ENCODE results near the gene KCNG3. TPM values are rescaled to one million over a fixed set of nuclear protein-coding genes. Genes with fewer than 3 reads are reported as not detected.

Gene KCNG3
- total RNA-seq, 1 experiment from 2014 or later = 1.5 TPM

DNA sequence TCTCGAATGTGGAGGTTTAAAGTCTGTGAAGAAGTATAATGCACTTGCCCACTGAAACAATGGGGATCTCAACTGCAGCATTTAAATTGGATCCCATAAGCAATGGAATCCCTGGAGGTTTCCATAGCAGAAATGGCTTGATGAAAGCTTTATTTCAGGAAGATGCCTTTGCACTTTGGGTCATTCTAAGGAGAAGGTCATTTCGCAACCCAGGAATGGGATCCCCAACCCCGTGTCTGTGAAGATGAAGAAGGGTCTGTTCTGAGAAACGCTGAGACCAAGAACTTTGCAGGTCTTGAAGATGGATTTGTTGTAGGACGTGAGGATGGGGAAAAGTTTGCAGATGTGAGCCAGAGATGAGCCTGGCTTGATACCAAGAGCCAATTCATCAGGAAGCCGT is 1.8 kb upstream of the KCNG3 start:
- intact Hi-C loops (cut with micrococcal nuclease) = loop anchor here (1.0 to 10.0 kb wide), 2 partner anchors 168 to 279 kb away; no protein-coding TSS in a partner anchor
- Histone ChIP-seq H3K9me3 (ENCODE audit: control insufficient read depth in 1 of 2, insufficient read depth in 1 of 2, low read depth in 1 of 2, low read length in 2 of 2) (no peaks in the 10 kb centered on the region), H2AFZ (ENCODE audit: low read depth, low read length, poor library complexity, severe bottlenecking) (peak overlapping the region; percentile 59), H4K20me1 (ENCODE audit: insufficient read depth) (no peaks in the 10 kb centered on the region), H3K27ac (ENCODE audit: low read depth, low read length) (no peak overlapping the region), H3K27me3 (ENCODE audit: insufficient read depth, low read length) (no peaks in the 10 kb centered on the region), H3K9ac (ENCODE audit: low read length) (0 out of 2 replicates have a peak overlapping the region, but pooled peaks have one; percentile 16), H3K4me3 (replicated peaks in 1 of 2; ENCODE audit: low read depth in 1 of 2, low read length in 2 of 2) (peak overlapping the region in 1 of 2 experiments; percentile 68; a peak in 1 of 4 replicates), H3K4me2 (ENCODE audit: low read length) (peak overlapping the region; percentile 100), H3K36me3 (ENCODE audit: control insufficient read depth in 1 of 2, insufficient read depth in 2 of 2, low read length in 2 of 2) (no peaks in the 10 kb centered on the region), H3K4me1 (ENCODE audit: control insufficient read depth in 1 of 2, insufficient read depth in 2 of 2, low read length in 2 of 2) (peaks cover 0 to 21% of the 10 kb centered on the region in 2 experiments; a peak in 3 of 4 replicates), H3K79me2 (ENCODE audit: insufficient read depth, low read length) (no peaks in the 10 kb centered on the region), H3K9me2 (ENCODE audit: insufficient read depth) (no peaks in the 10 kb centered on the region)
- ATAC-seq (no peak), DNase-seq (ENCODE audit: low read depth, low spot score) (no peak)
- RAD21 ChIA-PET (ENCODE audit: low non-redundant PET in 1 of 2, low total read pairs in 2 of 2, uncharacterized antibody in 2 of 2, unreplicated experiment in 2 of 2) = no interaction called here
- CTCF ChIA-PET = no interaction called here
- TF ChIP-seq EZH2phosphoT487 (IDR thresholded peaks at IDR 0.05; ENCODE audit: borderline replicate concordance) (no peak), JUND (IDR thresholded peaks at IDR 0.05) (no peak), FOSL1 (IDR thresholded peaks at IDR 0.05; ENCODE audit: low read depth) (no peak), ELF1 (IDR thresholded peaks at IDR 0.05; ENCODE audit: borderline replicate concordance, low read depth) (no peak), YY1 (IDR thresholded peaks at IDR 0.05; ENCODE audit: extremely low read depth, insufficient replicate concordance, low read depth, low read length) (no peak), EGR1 (IDR thresholded peaks at IDR 0.05; ENCODE audit: low read depth) (no peak), SIN3A (IDR thresholded peaks at IDR 0.05; ENCODE audit: low read depth) (no peak), CBX3 (IDR thresholded peaks at IDR 0.05; ENCODE audit: low read depth) (no peak), POLR2A (IDR thresholded peaks at IDR 0.05; ENCODE audit: borderline replicate concordance, extremely low read depth, insufficient read depth, insufficient read length) (no peak), SRF (IDR thresholded peaks at IDR 0.05; ENCODE audit: low read depth) (no peak), ZNF274 (IDR thresholded peaks at IDR 0.05; ENCODE audit: low read depth, low read length) (no peak), EZH2 (IDR thresholded peaks at IDR 0.05) (no peak), TCF7L2 (IDR thresholded peaks at IDR 0.05; ENCODE audit: borderline replicate concordance, extremely low read depth, insufficient read depth, insufficient read length) (no peak), POLR2AphosphoS5 (IDR thresholded peaks at IDR 0.05; ENCODE audit: low read depth, low read length) (no peak), ZFX (IDR thresholded peaks at IDR 0.05) (no peak)
- TF ChIP-seq, protein P1, sequence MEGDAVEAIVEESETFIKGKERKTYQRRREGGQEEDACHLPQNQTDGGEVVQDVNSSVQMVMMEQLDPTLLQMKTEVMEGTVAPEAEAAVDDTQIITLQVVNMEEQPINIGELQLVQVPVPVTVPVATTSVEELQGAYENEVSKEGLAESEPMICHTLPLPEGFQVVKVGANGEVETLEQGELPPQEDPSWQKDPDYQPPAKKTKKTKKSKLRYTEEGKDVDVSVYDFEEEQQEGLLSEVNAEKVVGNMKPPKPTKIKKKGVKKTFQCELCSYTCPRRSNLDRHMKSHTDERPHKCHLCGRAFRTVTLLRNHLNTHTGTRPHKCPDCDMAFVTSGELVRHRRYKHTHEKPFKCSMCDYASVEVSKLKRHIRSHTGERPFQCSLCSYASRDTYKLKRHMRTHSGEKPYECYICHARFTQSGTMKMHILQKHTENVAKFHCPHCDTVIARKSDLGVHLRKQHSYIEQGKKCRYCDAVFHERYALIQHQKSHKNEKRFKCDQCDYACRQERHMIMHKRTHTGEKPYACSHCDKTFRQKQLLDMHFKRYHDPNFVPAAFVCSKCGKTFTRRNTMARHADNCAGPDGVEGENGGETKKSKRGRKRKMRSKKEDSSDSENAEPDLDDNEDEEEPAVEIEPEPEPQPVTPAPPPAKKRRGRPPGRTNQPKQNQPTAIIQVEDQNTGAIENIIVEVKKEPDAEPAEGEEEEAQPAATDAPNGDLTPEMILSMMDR (IDR thresholded peaks at IDR 0.05 in 2 of 3, conservative IDR thresholded peaks at IDR 0.05 in 1 of 3; ENCODE audit: borderline replicate concordance in 1 of 3, insufficient read depth in 1 of 3, low read depth in 2 of 3, low read length in 2 of 3) = no peak
- TF ChIP-seq, protein P2, sequence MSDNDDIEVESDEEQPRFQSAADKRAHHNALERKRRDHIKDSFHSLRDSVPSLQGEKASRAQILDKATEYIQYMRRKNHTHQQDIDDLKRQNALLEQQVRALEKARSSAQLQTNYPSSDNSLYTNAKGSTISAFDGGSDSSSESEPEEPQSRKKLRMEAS (IDR thresholded peaks at IDR 0.05) = no peak
- TF ChIP-seq, protein P3, sequence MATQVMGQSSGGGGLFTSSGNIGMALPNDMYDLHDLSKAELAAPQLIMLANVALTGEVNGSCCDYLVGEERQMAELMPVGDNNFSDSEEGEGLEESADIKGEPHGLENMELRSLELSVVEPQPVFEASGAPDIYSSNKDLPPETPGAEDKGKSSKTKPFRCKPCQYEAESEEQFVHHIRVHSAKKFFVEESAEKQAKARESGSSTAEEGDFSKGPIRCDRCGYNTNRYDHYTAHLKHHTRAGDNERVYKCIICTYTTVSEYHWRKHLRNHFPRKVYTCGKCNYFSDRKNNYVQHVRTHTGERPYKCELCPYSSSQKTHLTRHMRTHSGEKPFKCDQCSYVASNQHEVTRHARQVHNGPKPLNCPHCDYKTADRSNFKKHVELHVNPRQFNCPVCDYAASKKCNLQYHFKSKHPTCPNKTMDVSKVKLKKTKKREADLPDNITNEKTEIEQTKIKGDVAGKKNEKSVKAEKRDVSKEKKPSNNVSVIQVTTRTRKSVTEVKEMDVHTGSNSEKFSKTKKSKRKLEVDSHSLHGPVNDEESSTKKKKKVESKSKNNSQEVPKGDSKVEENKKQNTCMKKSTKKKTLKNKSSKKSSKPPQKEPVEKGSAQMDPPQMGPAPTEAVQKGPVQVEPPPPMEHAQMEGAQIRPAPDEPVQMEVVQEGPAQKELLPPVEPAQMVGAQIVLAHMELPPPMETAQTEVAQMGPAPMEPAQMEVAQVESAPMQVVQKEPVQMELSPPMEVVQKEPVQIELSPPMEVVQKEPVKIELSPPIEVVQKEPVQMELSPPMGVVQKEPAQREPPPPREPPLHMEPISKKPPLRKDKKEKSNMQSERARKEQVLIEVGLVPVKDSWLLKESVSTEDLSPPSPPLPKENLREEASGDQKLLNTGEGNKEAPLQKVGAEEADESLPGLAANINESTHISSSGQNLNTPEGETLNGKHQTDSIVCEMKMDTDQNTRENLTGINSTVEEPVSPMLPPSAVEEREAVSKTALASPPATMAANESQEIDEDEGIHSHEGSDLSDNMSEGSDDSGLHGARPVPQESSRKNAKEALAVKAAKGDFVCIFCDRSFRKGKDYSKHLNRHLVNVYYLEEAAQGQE (IDR thresholded peaks at IDR 0.05; ENCODE audit: low read depth) = no peak
- BruUV-seq (replicated peaks) = TSS peak; percentile 48
- POLR2A ChIA-PET = no interaction called here

All from HCT116 (cell line).